GM23248 (cell line): Measurements from ENCODE around the gene PODN.

Source experiments
- EZH2 ChIP-seq: fragments of 200-600 bp; sonication (generic); IDR thresholded peaks from 2 replicates; pipeline ENCODE4 v1.6.1; 2018; ENCODE audit warnings: antibody characterized with exemption, mild to moderate bottlenecking; ENCODE audit not compliant: insufficient read depth, poor library complexity, severe bottlenecking
- EZH2phosphoT487 ChIP-seq: fragments of 200-600 bp; sonication (generic); IDR thresholded peaks from 2 replicates; pipeline ENCODE4 v1.6.1; 2018; ENCODE audit warnings: antibody characterized with exemption, moderate library complexity, mild to moderate bottlenecking, low read depth; ENCODE audit not compliant: insufficient read depth

GRCh38 chr1:53046930-53047329 lies 15.1 kb upstream of the PODN start:
- TF ChIP-seq EZH2 (no peak), EZH2phosphoT487 (no peak)
